GM21576 (cell line): ENCODE data around the gene OR4F15.

ENCODE experiments used
- ATAC-seq: cut with Tn5 transposase; IDR thresholded peaks from one replicate; pipeline ENCODE4 v1.9.1; 2021; ENCODE audit warnings: mild to moderate bottlenecking, moderate library complexity; ENCODE audit not compliant: unreplicated experiment

Gene OR4F15

DNA sequence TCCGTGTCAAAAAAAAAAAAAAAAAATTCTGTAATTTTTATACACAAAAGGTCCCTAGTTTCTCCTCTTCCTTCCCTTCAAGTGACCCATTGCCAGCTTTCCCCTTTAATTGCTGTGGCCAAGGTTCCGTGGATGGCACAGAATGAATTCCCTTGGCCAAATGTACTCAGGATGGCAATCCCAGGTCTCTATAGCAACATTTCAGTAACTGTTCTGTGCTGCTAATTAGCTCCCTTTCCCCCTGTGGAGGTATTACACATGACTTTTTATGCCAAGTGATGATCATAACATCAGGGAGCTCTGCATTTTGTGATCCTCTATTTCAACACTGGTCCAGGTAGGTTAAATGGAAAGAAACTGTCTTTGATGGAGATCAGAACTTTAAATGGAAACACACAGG is 8.8 kb upstream of the OR4F15 start, which contains the start of gene OR4F6:
Gene OR4F6, plus strand, starts transcription at position 301 of the 400 bp plus-strand sequence. CDS start 2,211 bp downstream, outside the sequence.
- no peak for ATAC-seq

DNA sequence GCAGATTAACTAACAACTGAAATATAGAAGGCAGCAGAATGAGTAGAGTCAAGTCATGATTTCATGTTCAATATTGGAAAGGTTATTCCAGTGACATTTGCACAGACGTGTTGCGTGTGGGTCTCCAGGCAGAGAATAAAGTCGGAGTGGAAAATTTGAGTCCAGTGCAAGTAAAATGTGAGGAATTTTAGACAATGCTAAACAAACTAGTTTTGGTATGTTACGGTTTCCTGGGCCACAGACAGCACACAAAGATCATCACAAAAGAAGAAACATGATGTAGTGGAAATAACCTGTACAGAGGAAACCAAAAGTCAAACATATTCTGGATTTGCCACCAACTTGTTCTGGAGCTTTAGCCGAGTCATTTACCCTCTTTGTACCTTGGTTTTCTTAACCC is 8.3 kb upstream of the OR4F15 start:
- ATAC-seq, result no peak

DNA sequence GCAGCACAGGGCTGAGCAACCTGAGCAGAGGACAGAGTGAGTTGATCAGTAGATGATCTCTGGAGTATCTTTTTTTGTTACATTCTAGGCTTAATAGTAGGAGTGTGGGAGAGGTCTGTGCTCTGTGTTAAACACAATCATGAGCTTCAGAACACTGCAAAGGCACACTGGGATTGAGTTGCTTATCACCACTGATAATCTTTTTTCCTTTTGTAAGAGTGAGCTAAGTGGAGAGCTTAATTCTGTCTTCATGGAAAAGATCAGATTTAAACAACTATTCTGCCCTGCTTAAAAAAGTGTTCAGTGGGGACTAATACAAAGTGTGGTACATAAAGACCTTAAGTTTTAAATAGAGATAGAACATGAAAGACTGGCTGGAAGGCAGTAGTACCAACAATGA is 7.6 kb upstream of the OR4F15 start:
- ATAC-seq, result no peak

DNA sequence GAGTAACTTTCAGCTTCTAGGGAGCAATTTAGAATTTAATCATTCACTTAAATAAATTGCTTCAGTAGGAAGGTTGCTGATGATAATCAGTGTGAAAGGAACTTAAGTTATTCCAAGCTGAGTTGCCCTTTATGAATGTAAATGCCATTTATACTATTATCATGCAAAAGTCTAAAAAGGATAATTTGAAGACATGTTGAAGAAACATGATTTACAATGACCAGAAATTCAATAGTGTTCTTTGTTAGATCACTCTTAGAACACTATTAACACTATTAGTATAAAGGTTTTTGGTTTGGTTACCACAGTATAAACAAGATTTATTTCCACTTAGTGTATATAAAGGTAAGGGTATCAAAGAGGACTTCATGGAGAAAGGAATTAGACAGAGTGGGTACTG is 7.1 kb upstream of the OR4F15 start:
- ATAC-seq, result no peak

DNA sequence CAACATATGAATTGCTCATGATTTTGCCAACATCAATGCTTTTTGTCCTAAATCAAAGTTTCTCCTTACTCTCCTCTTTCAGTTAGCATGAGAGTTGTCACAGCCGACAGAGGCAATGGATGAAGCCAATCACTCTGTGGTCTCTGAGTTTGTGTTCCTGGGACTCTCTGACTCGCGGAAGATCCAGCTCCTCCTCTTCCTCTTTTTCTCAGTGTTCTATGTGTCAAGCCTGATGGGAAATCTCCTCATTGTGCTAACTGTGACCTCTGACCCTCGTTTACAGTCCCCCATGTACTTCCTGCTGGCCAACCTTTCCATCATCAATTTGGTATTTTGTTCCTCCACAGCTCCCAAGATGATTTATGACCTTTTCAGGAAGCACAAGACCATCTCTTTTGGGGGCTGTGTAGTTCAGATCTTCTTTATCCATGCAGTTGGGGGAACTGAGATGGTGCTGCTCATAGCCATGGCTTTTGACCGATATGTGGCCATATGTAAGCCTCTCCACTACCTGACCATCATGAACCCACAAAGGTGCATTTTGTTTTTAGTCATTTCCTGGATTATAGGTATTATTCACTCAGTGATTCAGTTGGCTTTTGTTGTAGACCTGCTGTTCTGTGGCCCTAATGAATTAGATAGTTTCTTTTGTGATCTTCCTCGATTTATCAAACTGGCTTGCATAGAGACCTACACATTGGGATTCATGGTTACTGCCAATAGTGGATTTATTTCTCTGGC is 6.2 kb upstream of the OR4F15 start:
- no peak for ATAC-seq

DNA sequence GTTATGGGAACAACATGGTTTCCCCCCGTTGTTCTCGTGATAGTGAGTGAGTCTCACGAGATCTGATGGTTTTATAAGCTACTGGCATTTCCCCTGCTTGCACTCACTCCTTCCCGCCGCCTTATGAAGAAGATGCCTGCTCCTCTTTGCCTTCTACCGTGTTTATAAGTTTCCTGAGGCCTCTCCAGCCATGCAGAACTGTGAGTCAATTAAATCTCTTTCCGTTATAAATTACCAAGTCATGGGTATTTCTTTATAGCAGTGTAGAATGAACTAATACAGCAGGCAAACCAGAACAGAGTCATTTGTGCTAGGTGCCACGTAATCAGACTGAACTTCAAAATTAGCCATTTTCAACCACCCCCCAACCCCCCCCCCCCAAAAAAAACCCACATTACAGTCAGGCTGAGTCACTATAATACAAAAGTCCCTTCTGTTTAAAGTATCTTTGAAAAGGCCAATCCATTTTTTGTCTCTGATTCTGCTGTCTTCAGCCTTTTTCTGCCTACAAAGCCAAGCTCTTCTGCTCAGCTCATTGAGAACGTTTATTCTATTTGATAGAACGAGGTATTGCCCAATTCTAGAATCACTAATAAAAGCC is 4.6 kb upstream of the OR4F15 start:
- no peak for ATAC-seq

DNA sequence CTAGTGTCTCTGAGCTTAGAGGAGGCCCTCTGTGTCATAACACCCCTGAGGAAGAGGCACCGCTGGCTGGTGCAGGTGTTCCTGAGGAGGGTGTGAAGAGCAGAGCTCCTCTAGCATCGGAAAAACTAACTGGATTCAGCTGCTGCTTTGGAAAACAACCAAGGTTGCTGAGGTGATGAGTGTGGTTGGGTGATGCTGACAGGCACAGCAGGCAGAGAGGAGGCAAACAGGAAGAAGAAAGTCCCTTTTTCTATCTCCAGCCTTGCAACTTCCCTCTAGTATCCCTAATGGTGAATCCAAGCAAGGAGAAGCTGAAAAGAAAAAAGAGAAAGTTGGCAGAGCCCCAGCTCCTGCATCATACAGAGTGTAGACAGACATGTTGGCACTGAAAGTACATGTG is 3.8 kb upstream of the OR4F15 start:
- ATAC-seq, result no peak

DNA sequence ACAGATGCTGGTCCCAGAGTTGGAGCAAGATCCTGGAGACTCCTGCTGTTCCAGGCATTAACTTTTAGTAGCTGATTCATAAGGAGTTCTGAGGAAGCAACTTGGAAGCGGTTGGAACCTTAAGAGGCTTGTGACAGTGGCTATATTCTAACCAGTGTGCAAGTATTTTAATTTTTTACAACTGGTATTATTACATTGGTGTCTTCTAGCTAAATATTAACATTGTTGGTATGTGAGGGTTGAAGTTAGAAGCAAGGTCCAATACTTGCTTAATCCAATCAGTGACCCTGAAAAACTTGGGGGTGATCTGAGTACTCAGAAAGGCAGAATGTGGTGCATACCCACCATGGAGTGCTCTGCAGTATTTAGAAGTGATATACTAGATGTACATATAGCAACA is 1.5 kb upstream of the OR4F15 start:
- no peak for ATAC-seq

DNA sequence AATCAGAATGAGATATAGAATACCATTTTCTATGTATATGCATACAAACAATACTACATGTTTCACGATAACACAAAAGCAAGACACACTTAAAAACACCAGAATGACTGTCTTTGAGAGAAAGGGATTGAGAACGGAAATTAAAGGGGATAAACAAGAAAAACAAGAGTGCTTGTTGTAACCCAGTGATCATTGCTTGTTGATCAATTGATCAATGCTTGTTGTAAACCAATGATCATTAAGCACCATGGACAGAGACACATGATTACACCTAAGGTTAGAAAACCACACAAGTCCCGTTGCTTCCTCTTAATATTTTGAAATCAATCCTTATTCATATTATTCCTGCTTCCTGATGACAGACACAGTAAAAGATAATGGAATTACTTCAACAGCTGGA is 1.1 kb upstream of the OR4F15 start:
- no peak for ATAC-seq

DNA sequence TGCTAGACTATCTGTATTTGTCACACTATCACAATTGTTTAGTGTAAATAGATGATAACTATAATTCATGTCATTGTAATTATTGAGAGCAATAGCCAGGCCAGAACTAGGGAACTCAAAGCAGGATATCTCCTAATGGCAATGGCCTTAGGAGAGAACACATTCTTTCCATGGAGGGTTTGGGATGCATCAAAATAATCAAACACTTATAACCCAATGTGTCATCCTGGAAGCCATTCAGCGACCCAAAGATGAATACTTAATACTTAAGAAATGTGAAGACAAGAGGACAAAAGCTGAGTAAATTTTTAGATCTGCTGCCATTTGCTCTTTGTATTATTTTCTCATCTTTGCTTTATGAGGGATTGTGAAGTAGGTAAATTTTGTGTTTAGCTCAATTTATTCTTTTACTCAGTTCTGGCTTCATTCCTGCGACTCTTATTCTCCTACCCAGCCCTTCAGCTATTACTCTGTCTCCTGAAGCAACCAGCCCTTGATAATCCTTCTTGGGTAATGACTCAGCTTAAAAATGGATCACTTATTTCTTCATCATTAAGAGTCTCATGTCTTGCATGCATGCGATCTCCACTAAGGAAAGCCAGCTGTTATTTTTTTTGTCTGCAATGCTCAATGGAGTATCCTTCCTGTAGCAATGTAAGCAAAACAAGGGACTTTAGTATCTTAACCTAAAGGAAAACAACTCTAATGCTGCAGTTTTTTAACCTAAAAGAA is 2.0 kb downstream of the OR4F15 start:
- no peak for ATAC-seq

DNA sequence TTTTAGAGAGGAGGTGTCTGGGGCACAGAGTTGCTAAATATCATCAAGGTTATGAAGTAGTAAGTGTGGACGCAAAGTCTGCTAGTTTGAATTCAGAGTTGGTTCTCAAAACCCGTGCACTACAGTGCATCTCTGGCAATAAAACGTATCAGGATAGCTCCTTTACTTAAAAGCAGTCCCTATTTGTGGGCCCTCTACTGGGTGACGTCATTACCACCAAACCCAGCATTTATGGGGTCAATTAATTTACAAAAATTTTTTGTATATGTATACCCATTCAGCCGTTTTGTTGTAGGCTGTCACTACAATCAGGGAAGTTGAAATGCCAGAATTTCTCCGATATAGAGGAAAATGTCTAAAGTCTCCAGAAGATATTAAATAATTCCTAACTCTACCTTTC is 8.8 kb downstream of the OR4F15 start:
- ATAC-seq, result no peak

DNA sequence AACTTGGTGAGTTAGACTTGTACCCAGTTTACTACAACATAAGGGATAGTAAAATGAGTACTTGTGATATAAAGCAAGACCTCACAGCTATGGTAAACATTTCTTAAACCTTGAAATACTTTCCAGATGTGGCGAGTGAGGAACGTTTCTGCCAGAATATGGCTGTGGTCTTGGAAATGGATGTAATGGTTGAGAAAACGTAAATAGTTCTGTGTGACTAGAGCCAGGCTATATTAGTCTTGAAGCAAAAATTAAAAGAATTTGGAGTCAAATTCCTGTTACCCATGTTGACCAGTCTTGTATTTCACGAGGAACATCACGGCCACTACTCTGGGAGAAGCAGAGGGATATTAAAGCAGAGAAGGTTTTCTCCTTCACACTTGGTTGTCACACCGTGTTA is 15.3 kb downstream of the OR4F15 start:
- ATAC-seq, result no peak

DNA sequence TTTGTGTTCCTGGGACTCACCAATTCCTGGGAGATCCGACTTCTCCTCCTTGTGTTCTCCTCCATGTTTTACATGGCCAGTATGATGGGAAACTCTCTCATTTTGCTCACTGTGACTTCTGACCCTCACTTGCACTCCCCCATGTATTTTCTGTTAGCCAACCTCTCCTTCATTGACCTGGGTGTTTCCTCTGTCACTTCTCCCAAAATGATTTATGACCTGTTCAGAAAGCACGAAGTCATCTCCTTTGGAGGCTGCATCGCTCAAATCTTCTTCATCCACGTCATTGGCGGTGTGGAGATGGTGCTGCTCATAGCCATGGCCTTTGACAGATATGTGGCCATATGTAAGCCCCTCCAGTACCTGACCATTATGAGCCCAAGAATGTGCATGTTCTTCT is 16.8 kb downstream of the OR4F15 start:
- ATAC-seq, result no peak

DNA sequence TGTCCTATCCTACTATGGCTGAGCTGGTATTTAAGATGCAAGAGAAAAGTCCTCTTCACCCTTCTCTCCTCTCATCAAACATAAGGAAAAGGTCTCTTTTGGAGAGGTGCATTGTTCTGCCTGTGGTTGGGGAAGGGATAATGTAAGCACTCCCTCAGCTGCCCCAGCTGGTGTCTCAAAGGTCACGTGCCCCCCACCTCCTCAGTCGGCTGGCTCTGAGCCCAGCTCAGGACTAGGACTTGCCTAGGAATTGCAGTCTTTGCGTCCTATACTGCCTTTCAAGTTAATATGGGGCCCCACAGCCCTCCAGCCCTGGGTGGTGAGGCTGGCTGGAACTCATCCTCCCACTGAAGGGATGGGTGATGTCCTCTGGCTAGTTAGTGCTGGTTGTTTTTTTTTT is 29.7 kb downstream of the OR4F15 start:
- ATAC-seq, result no peak

DNA sequence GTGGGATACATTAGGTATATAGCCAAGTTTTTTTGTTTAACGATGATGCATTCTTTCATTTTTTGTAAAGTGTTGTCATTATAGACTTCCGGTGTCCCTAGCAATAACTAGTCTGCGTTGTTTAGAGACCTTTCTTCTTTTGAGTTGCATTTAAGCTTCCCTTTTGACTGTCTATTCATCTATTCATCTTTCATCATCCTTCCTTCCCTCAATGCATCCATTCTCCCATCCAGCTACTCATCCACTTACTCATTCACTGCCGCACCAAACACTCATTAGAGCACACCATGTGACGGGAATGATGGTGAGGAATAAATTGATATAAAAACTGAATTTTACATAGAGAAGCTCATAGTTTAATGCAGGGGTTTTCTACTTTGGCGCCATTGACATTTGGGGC is 32.9 kb downstream of the OR4F15 start:
- no peak for ATAC-seq

DNA sequence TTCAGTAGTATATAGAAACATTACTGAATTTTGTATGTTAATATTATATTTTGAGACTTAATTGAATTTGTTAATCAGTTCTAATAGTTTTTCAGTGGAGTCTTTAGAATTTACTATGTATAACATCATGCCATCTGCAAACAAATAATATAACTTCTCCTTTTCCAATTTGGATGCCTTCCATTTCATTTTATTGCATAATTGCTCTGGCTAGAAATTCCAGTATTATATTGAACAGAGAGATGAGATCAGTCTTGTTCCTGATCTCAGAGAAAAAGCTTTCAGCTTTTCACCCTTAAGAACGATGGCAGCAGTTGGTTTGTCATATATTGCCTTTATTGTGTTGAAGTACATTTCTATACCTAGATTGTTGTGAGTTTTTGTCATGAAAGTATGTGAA is 40.4 kb downstream of the OR4F15 start:
- no peak for ATAC-seq
